ENCODE data around the gene TOR4A.

Gene TOR4A

GRCh38 chr9:137301081-137301947, 23.8 kb downstream of the TOR4A start:
- H3K36me3 Mint-ChIP-seq, result no peaks in the 10 kb centered on the region
- H3K9me3 Mint-ChIP-seq (ENCODE audit: low read depth), result no peaks in the 10 kb centered on the region
- peak overlapping the region; percentile 22 for H3K27ac Mint-ChIP-seq
- H3K27me3 Mint-ChIP-seq, result peaks cover 8% of the 10 kb centered on the region
- H3K4me3 Mint-ChIP-seq, result peak overlapping the region; percentile 88
- H3K4me1 Mint-ChIP-seq (ENCODE audit: low read depth), result peaks cover 17% of the 10 kb centered on the region

DNA sequence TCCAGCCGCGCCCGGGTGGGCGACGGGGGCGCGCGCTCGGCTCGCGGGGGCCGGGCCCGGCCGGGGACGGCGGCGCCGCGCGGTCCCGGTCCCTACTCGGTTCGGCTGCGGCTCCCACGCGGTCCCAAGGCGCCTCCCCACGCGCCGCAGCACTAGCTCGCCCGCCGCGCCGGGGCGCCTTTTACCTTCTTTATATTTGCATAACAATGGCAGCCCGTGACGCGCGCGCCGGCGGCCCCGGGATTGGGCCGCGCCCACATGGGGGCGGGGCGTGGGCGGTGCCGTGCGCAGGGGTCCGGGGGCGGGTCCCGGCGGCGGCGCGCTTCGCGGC, 24.6 kb downstream of the TOR4A start, which contains the start of gene NRARP:
NRARP (minus strand) TSS at position 154 of the 331 bp plus-strand sequence. CDS start 343 bp downstream, outside the sequence.
- Mint-ChIP-seq H3K27me3 (peaks cover 4% of the 10 kb centered on the region), H3K36me3 (no peaks in the 10 kb centered on the region), H3K4me1 (ENCODE audit: low read depth) (peaks cover 13% of the 10 kb centered on the region), H3K27ac (peak within 1 kb of the TSS; percentile 22), H3K9me3 (ENCODE audit: low read depth) (no peaks in the 10 kb centered on the region), H3K4me3 (peak within 1 kb of the TSS; percentile 88)

DNA sequence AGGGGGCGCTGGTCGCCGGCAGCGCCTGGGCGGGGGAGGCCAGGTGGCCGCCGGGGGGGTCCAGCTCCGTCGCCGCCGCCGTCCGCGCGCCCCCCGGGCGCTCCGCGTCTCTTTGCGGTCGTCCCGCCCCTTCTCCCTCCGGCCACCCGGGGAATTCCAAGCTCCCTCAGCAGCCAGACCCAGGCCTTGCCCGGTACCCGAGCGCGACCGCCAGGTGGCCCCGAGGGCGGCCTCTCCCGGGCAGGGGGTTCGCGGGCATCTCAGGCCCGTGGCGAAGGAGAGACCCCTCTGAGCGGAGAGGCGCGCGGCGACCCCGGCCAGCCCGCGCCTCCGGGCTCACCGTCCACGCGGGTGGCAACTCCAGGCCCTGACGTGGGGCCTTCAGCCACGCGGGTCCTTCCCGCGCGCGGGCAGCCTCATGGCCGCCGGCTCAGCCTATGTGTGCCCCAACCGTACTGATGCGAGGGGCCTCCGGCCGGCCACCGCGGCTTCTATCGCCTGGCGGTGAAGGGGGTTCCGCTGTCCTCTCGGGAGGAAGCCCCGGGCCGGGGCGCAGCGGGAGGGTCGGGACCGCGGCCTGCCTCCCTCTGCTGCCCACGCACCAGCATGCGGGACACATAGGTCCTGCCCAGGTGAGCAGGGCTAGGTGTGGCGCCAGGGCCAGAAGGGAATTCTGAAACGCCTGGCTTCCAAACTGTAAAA, 25.1 kb downstream of the TOR4A start:
- H3K27ac Mint-ChIP-seq, result no peak overlapping the region

GRCh38 chr9:137303151-137303892, 25.8 kb downstream of the TOR4A start:
- no peak overlapping the region for H3K27ac Mint-ChIP-seq
- peaks cover 3% of the 10 kb centered on the region for H3K27me3 Mint-ChIP-seq
- no peaks in the 10 kb centered on the region for H3K36me3 Mint-ChIP-seq
- H3K4me1 Mint-ChIP-seq (ENCODE audit: low read depth), result peaks cover 13% of the 10 kb centered on the region
- peak overlapping the region; percentile 44 for H3K4me3 Mint-ChIP-seq
- no peaks in the 10 kb centered on the region for H3K9me3 Mint-ChIP-seq (ENCODE audit: low read depth)

More for the DNA sequence above, 25.1 kb downstream of the TOR4A start:
- Mint-ChIP-seq H3K27me3 (peaks cover 3% of the 10 kb centered on the region), H3K4me3 (peak overlapping the region; percentile 44), H3K9me3 (ENCODE audit: low read depth) (no peaks in the 10 kb centered on the region), H3K4me1 (ENCODE audit: low read depth) (peaks cover 13% of the 10 kb centered on the region), H3K36me3 (no peaks in the 10 kb centered on the region)

DNA sequence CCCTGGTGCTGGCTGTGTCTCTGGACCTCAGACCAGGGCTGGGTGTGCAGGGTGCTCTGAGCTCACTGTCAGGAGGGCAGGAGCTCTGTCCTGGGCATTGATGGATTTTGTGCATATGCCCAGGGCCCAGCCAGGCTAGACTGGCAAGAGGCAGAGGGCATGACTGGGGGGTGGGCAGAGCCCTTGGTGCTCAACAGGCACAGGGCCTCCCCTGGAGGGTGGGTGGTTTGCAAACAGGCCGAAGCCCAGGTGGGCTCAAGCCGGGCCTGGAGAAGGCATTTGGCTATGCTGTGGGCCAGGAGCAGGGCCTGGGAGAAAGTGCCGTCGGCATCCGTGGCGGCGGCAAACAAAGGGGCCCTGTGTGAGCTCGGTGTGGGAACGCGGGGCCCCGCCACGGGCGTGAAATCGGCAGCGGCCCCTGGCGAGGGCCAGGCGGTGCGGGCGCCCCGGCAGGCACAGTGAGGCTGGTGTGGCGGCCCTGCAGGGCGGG, 26.4 kb downstream of the TOR4A start:
- Mint-ChIP-seq H3K9me3 (ENCODE audit: low read depth) (no peaks in the 10 kb centered on the region), H3K4me3 (no peak overlapping the region), H3K36me3 (no peaks in the 10 kb centered on the region), H3K27ac (no peak overlapping the region), H3K27me3 (peaks cover 3% of the 10 kb centered on the region), H3K4me1 (ENCODE audit: low read depth) (peaks cover 13% of the 10 kb centered on the region)

- Mint-ChIP-seq H3K4me1 (ENCODE audit: low read depth) (peaks cover 13% of the 10 kb centered on the region), H3K36me3 (no peaks in the 10 kb centered on the region), H3K27ac (no peak overlapping the region), H3K9me3 (ENCODE audit: low read depth) (no peaks in the 10 kb centered on the region), H3K4me3 (no peak overlapping the region), H3K27me3 (peaks cover 3% of the 10 kb centered on the region)
Measured at GRCh38 chr9:137304383-137305059, 27.0 kb downstream of the TOR4A start.

- no peaks in the 10 kb centered on the region for H3K9me3 Mint-ChIP-seq (ENCODE audit: low read depth)
- H3K27me3 Mint-ChIP-seq, result peaks cover 2% of the 10 kb centered on the region
- H3K36me3 Mint-ChIP-seq, result no peaks in the 10 kb centered on the region
- H3K4me1 Mint-ChIP-seq (ENCODE audit: low read depth), result peaks cover 9% of the 10 kb centered on the region
- H3K4me3 Mint-ChIP-seq, result peak overlapping the region; percentile 17
- H3K27ac Mint-ChIP-seq, result no peak overlapping the region
Measured at GRCh38 chr9:137305060-137305797, 27.7 kb downstream of the TOR4A start.

DNA sequence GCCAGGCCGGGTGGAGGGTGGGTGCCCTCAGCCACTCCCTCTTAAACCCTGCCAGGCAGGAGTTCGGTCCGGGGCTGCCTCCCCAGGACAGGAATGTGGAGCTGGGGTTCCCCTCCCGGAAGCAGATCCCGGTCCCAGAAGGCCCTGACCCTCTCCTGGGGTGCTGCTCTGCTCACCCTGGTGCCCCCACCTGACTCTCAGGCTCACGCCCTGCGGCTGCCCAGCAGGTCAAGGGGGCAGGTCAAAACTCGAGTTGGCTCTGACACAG, 28.2 kb downstream of the TOR4A start:
- H3K4me1 Mint-ChIP-seq (ENCODE audit: low read depth), result peaks cover 8% of the 10 kb centered on the region
- H3K27ac Mint-ChIP-seq, result no peak overlapping the region
- H3K36me3 Mint-ChIP-seq, result no peaks in the 10 kb centered on the region
- no peaks in the 10 kb centered on the region for H3K9me3 Mint-ChIP-seq (ENCODE audit: low read depth)
- peaks cover 1% of the 10 kb centered on the region for H3K27me3 Mint-ChIP-seq
- H3K4me3 Mint-ChIP-seq, result peak overlapping the region; percentile 17

DNA sequence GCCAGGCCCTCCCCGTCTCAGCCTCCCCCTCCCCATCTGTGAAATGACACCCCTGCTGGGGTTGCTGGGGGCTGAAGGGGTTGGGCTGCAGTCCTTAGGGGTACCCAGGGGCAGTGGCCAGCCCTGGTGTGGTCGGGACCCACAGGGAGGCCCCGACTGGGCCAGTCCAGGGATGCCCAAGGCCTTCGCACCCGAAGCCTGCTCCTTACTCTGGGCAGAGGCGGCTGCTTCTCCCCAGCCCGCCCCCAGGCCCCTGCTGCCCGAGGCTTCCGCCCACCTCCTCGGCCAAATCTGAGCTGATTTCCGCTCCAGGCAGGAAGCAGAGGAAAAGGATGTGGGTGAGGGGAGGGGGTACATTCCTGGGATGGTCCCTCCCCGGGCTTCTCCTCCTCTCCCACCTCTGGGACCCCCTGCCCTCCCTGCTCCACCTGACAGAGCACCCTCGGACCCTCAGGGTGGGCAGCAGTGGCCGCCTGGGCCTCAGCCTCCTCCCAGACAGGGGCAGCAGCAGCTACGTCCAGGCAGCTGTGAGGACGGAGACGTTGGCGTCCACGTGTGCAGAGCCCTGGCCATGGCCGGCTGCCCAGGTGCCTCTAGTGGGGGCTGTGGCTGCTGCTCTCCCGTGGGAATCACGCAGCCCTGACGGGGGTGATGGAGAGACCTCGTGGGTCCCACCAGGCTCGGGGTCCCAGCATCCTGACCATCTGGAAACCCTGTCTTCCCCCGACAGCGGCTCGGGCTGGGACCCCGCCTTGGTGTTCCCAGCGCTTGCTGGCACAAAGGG, 28.7 kb downstream of the TOR4A start:
- Mint-ChIP-seq H3K9me3 (ENCODE audit: low read depth) (no peaks in the 10 kb centered on the region), H3K27me3 (no peaks in the 10 kb centered on the region), H3K27ac (no peak overlapping the region), H3K4me1 (ENCODE audit: low read depth) (peaks cover 6% of the 10 kb centered on the region), H3K36me3 (no peaks in the 10 kb centered on the region), H3K4me3 (no peak overlapping the region)

- H3K27ac Mint-ChIP-seq, result no peak overlapping the region
- H3K27me3 Mint-ChIP-seq, result no peaks in the 10 kb centered on the region
- H3K4me1 Mint-ChIP-seq (ENCODE audit: low read depth), result peaks cover 6% of the 10 kb centered on the region
- no peaks in the 10 kb centered on the region for H3K36me3 Mint-ChIP-seq
- no peak overlapping the region for H3K4me3 Mint-ChIP-seq
- H3K9me3 Mint-ChIP-seq (ENCODE audit: low read depth), result no peaks in the 10 kb centered on the region
Measured at GRCh38 chr9:137306850-137307254, 29.3 kb downstream of the TOR4A start.

- Mint-ChIP-seq H3K4me1 (ENCODE audit: low read depth) (peaks cover 6% of the 10 kb centered on the region), H3K27me3 (no peaks in the 10 kb centered on the region), H3K9me3 (ENCODE audit: low read depth) (no peaks in the 10 kb centered on the region), H3K4me3 (no peak overlapping the region), H3K36me3 (no peaks in the 10 kb centered on the region), H3K27ac (no peak overlapping the region)
Measured at GRCh38 chr9:137307255-137308056, 29.9 kb downstream of the TOR4A start.

DNA sequence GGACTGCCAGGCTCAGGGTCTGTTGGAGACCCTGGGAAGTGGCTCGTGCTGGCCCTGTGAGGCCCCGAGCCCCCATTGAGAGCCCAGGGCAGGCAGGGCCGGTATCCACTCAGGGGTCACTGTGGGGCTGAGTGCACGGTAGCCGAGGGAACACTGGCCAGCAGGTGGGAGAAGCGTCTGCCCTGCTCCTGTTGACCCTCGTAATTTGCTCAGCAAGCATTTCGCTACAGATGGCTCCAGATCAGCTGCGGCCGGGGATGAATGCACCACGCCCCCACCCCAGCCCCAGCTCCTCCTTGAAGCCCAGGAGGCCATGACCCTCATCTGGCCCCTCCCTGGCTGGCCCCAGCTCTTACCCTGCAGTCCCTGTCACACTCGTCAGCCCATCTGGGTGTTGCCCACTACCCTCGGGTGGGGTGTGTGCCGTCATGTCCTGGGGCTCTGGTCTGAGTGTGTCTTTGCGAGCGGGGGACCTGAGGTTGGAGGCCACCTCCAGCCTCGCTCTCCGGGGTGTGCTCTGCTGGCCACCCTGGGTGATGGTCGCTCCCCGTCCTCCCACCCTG, 30.6 kb downstream of the TOR4A start:
- H3K27me3 Mint-ChIP-seq, result no peaks in the 10 kb centered on the region
- no peak overlapping the region for H3K27ac Mint-ChIP-seq
- no peaks in the 10 kb centered on the region for H3K9me3 Mint-ChIP-seq (ENCODE audit: low read depth)
- peaks cover 6% of the 10 kb centered on the region for H3K4me1 Mint-ChIP-seq (ENCODE audit: low read depth)
- H3K36me3 Mint-ChIP-seq, result no peaks in the 10 kb centered on the region
- no peak overlapping the region for H3K4me3 Mint-ChIP-seq

Measured in activated naive CD8-positive, alpha-beta T cell (primary cell).